Neural progenitor cell (in vitro differentiated cells): ENCODE measurements around the gene QKI. TPM values are rescaled to one million over a fixed set of nuclear protein-coding genes. Genes with fewer than 3 reads are reported as not detected.

ENCODE experiments used
- DNase-seq: peaks from one replicate; pipeline ENCODE4 v3.0.0-alpha.2; 2016; ENCODE audit warnings: low spot score
- H2AFZ ChIP-seq: fragments of 200-600 bp; sonication (generic); replicated peaks from 2 replicates; pipeline ENCODE4 v1.6.1; 2016; ENCODE audit warnings: antibody characterized with exemption
- H3F3A ChIP-seq: fragments of 200-600 bp; sonication (generic); 2 replicates; pipeline ENCODE4 v1.6.1; 2016; ENCODE audit warnings: antibody characterized with exemption, low read depth
- H3K27ac ChIP-seq: fragments of 200-600 bp; sonication (generic); 2 replicates; pipeline ENCODE4 v1.5.1; 2016; ENCODE audit warnings: mild to moderate bottlenecking
- H3K27me3 ChIP-seq: fragments of 200-600 bp; sonication (generic); 2 replicates; pipeline ENCODE4 v1.6.1; 2016; ENCODE audit warnings: mild to moderate bottlenecking, moderate library complexity
- H3K36me3 ChIP-seq: fragments of 200-600 bp; sonication (generic); 2 replicates; pipeline ENCODE4 v1.5.1; 2016
- H3K4me1 ChIP-seq: fragments of 200-600 bp; sonication (generic); 2 replicates; pipeline ENCODE4 v1.6.1; 2016; ENCODE audit warnings: mixed run types
- H3K4me2 ChIP-seq: fragments of 200-600 bp; sonication (generic); 2 replicates; pipeline ENCODE4 v1.6.1; 2016
- H3K4me3 ChIP-seq: fragments of 200-600 bp; sonication (generic); 2 replicates; pipeline ENCODE4 v1.5.1; 2016
- H3K79me2 ChIP-seq: fragments of 200-600 bp; sonication (generic); 2 replicates; pipeline ENCODE4 v1.6.1; 2016; ENCODE audit warnings: low read depth
- H3K9ac ChIP-seq: fragments of 200-600 bp; sonication (generic); 2 replicates; pipeline ENCODE4 v1.6.1; 2016
- H3K9me3 ChIP-seq: fragments of 200-600 bp; sonication (generic); 2 replicates; pipeline ENCODE4 v1.5.1; 2016; ENCODE audit warnings: low read depth
- H4K20me1 ChIP-seq: fragments of 200-600 bp; sonication (generic); 2 replicates; pipeline ENCODE4 v1.6.1; 2016; ENCODE audit warnings: low read depth
- H3K27ac Mint-ChIP-seq: 3 replicates; pipeline ENCODE4 v1.8.0; 2021; ENCODE audit warnings: mixed read lengths
- H3K27me3 Mint-ChIP-seq: 2 replicates; pipeline ENCODE4 v1.8.0; 2022; ENCODE audit warnings: low read depth, mild to moderate bottlenecking, inconsistent platforms, moderate library complexity, mixed read lengths; ENCODE audit not compliant: insufficient read depth
- H3K36me3 Mint-ChIP-seq: 3 replicates; pipeline ENCODE4 v1.8.0; 2021; ENCODE audit warnings: mixed read lengths
- H3K4me1 Mint-ChIP-seq: 3 replicates; pipeline ENCODE4 v1.8.0; 2021; ENCODE audit warnings: mixed read lengths
- H3K4me3 Mint-ChIP-seq: 3 replicates; pipeline ENCODE4 v1.8.0; 2021; ENCODE audit warnings: mild to moderate bottlenecking, moderate library complexity, mixed read lengths
- H3K9me3 Mint-ChIP-seq: 3 replicates; pipeline ENCODE4 v1.8.0; 2020; ENCODE audit warnings: mixed read lengths
- CTCF ChIP-seq: fragments of 200-600 bp; sonication (generic); IDR thresholded peaks from 2 replicates; pipeline ENCODE4 v1.5.1; 2017; ENCODE audit warnings: antibody characterized with exemption, mild to moderate bottlenecking
- EZH2 ChIP-seq: fragments of 200-600 bp; sonication (generic); IDR thresholded peaks from 2 replicates; pipeline ENCODE4 v1.6.1; 2017; ENCODE audit warnings: antibody characterized with exemption, mild to moderate bottlenecking, moderate library complexity
- EZH2phosphoT487 ChIP-seq: fragments of 200-600 bp; sonication (generic); IDR thresholded peaks from 2 replicates; pipeline ENCODE4 v1.6.1; 2017; ENCODE audit warnings: antibody characterized with exemption
- total RNA-seq: library from RNA; depleted of rRNA; stranded (reverse); fragments of >200 nt; gene quantifications from 2 replicates; pipeline ENCODE4 v1.2.3, GENCODE V29; 2015; ENCODE audit warnings: low replicate concordance

The QKI gene
- total RNA-seq, 1 donor from 2014 or later, result 212 TPM

GRCh38 chr6:163565140-163565539, 150.6 kb downstream of the QKI start:
- H3K27ac Mint-ChIP-seq, result no peak overlapping the region

GRCh38 chr6:163566056-163566455, 151.5 kb downstream of the QKI start:
- peaks cover 31% of the 10 kb centered on the region for H3K36me3 ChIP-seq
- H3K4me2 ChIP-seq, result no peak overlapping the region
- H3K4me3 Mint-ChIP-seq, result no peak overlapping the region
- no peaks in the 10 kb centered on the region for H4K20me1 ChIP-seq
- TF ChIP-seq EZH2 (no peak), CTCF (no peak), EZH2phosphoT487 (no peak)
- no peak overlapping the region for H3K4me3 ChIP-seq
- no peak overlapping the region for H3K9ac ChIP-seq
- H3K79me2 ChIP-seq, result peaks cover 30% of the 10 kb centered on the region
- peaks cover 13% of the 10 kb centered on the region for H3F3A ChIP-seq
- H3K27ac Mint-ChIP-seq, result no peak overlapping the region
- H3K9me3 ChIP-seq, result no peaks in the 10 kb centered on the region
- H2AFZ ChIP-seq, result no peak overlapping the region
- H3K27ac ChIP-seq, result no peak overlapping the region
- DNase-seq, result no peak
- H3K9me3 Mint-ChIP-seq, result peaks cover 13% of the 10 kb centered on the region
- H3K4me1 ChIP-seq, result no peaks in the 10 kb centered on the region
- no peaks in the 10 kb centered on the region for H3K27me3 ChIP-seq
- H3K36me3 Mint-ChIP-seq, result peaks cover 64% of the 10 kb centered on the region
- no peaks in the 10 kb centered on the region for H3K27me3 Mint-ChIP-seq
- H3K4me1 Mint-ChIP-seq, result no peaks in the 10 kb centered on the region

More at GRCh38 chr6:163565140-163565539, 150.6 kb downstream of the QKI start:
- Histone ChIP-seq H3K4me2 (no peak overlapping the region), H3K4me3 (no peak overlapping the region), H3K4me1 (no peaks in the 10 kb centered on the region), H4K20me1 (peaks cover 3% of the 10 kb centered on the region), H3K36me3 (peaks cover 22% of the 10 kb centered on the region), H3K79me2 (peaks cover 38% of the 10 kb centered on the region), H2AFZ (no peak overlapping the region), H3K9ac (no peak overlapping the region), H3K27me3 (no peaks in the 10 kb centered on the region), H3K9me3 (no peaks in the 10 kb centered on the region), H3K27ac (peak overlapping the region; percentile 5), H3F3A (peaks cover 5% of the 10 kb centered on the region)
- TF ChIP-seq EZH2 (no peak), EZH2phosphoT487 (no peak), CTCF (no peak)
- no peak overlapping the region for H3K4me3 Mint-ChIP-seq
- no peak for DNase-seq
- H3K36me3 Mint-ChIP-seq, result peaks cover 61% of the 10 kb centered on the region
- H3K4me1 Mint-ChIP-seq, result no peaks in the 10 kb centered on the region
- H3K27me3 Mint-ChIP-seq, result no peaks in the 10 kb centered on the region
- H3K9me3 Mint-ChIP-seq, result peaks cover 4% of the 10 kb centered on the region

GRCh38 chr6:163568275-163568674, 153.8 kb downstream of the QKI start:
- H3K36me3 Mint-ChIP-seq, result peaks cover 73% of the 10 kb centered on the region

More at GRCh38 chr6:163568275-163568674, 153.8 kb downstream of the QKI start:
- Mint-ChIP-seq H3K27ac (no peak overlapping the region), H3K4me3 (no peak overlapping the region), H3K27me3 (no peaks in the 10 kb centered on the region), H3K4me1 (peaks cover 11% of the 10 kb centered on the region), H3K9me3 (peaks cover 14% of the 10 kb centered on the region)
- DNase-seq, result no peak
- Histone ChIP-seq H3K4me3 (no peak overlapping the region), H3K27me3 (no peaks in the 10 kb centered on the region), H4K20me1 (no peaks in the 10 kb centered on the region), H3K4me2 (no peak overlapping the region), H3K27ac (no peak overlapping the region), H3K79me2 (peaks cover 19% of the 10 kb centered on the region), H2AFZ (no peak overlapping the region), H3F3A (peaks cover 13% of the 10 kb centered on the region), H3K4me1 (peaks cover 15% of the 10 kb centered on the region), H3K36me3 (peaks cover 38% of the 10 kb centered on the region), H3K9ac (no peak overlapping the region), H3K9me3 (no peaks in the 10 kb centered on the region)
- TF ChIP-seq CTCF (no peak), EZH2 (no peak)
